Measurements from ENCODE around the gene OVCA2. TPM values are rescaled to one million over a fixed set of nuclear protein-coding genes. Genes with fewer than 3 reads are reported as not detected.

The OVCA2 gene
- total RNA-seq, 2 donors from 2014 or later: 35.5 to 49.8 TPM

DNA sequence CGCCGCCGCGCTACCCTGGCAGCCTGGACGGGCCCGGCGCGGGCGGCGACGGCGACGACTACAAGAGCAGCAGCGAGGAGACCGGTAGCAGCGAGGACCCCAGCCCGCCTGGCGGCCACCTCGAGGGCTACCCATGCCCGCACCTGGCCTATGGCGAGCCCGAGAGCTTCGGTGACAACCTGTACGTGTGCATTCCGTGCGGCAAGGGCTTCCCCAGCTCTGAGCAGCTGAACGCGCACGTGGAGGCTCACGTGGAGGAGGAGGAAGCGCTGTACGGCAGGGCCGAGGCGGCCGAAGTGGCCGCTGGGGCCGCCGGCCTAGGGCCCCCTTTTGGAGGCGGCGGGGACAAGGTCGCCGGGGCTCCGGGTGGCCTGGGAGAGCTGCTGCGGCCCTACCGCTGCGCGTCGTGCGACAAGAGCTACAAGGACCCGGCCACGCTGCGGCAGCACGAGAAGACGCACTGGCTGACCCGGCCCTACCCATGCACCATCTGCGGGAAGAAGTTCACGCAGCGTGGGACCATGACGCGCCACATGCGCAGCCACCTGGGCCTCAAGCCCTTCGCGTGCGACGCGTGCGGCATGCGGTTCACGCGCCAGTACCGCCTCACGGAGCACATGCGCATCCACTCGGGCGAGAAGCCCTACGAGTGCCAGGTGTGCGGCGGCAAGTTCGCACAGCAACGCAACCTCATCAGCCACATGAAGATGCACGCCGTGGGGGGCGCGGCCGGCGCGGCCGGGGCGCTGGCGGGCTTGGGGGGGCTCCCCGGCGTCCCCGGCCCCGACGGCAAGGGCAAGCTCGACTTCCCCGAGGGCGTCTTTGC lies 16.2 kb downstream of the OVCA2 start:
- Mint-ChIP-seq H3K9me3 (no peaks in the 10 kb centered on the region), H3K4me1 (ENCODE audit: low read depth in 2 of 2) (peaks cover 30 to 31% of the 10 kb centered on the region in 2 donors)
- no peak for DNase-seq (ENCODE audit: low spot score)

DNA sequence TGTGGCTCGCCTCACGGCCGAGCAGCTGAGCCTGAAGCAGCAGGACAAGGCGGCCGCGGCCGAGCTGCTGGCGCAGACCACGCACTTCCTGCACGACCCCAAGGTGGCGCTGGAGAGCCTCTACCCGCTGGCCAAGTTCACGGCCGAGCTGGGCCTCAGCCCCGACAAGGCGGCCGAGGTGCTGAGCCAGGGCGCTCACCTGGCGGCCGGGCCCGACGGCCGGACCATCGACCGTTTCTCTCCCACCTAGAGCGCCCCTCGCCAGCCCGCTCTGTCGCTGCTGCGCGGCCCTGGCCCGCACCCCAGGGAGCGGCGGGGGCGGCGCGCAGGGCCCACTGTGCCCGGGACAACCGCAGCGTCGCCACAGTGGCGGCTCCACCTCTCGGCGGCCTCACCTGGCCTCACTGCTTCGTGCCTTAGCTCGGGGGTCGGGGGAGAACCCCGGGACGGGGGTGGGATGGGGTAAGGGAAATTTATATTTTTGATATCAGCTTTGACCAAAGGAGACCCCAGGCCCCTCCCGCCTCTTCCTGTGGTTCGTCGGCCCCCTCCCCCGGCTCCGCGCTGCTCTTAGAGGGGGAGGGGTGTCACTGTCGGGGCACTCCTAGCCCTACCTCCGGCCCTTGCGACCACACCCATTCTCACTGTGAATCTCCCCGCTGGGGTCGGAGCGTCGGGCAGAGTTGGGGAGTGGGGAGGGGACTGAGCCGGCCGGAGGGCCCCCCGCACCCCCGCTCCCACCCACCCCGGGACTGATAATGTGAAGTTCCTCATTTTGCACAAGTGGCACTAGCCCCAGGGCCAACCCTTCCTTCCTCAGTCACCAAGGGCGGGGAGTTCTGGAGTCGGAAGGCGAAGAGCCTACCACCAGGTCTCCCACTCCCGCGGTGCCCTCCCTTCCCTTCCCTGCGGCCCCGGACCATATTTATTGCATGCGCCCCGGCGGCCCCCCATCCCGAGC lies 17.0 kb downstream of the OVCA2 start:
- Mint-ChIP-seq H3K4me1 (ENCODE audit: low read depth in 2 of 2) (peaks cover 27 to 34% of the 10 kb centered on the region in 2 donors), H3K4me3 (peak overlapping the region; percentile 63), H3K27me3 (no peaks in the 10 kb centered on the region), H3K36me3 (peaks cover 4% of the 10 kb centered on the region), H3K9me3 (no peaks in the 10 kb centered on the region), H3K27ac (peak overlapping the region; percentile 37 to 62)
- ATAC-seq: peak; percentile 26 to 52
- peak; percentile 79 for DNase-seq (ENCODE audit: low spot score)

More for the DNA sequence above, 16.2 kb downstream of the OVCA2 start:
- no peak for ATAC-seq
- Mint-ChIP-seq H3K27me3 (no peaks in the 10 kb centered on the region), H3K4me3 (peak overlapping the region; percentile 15), H3K27ac (no peak overlapping the region), H3K36me3 (peaks cover 4% of the 10 kb centered on the region)

DNA sequence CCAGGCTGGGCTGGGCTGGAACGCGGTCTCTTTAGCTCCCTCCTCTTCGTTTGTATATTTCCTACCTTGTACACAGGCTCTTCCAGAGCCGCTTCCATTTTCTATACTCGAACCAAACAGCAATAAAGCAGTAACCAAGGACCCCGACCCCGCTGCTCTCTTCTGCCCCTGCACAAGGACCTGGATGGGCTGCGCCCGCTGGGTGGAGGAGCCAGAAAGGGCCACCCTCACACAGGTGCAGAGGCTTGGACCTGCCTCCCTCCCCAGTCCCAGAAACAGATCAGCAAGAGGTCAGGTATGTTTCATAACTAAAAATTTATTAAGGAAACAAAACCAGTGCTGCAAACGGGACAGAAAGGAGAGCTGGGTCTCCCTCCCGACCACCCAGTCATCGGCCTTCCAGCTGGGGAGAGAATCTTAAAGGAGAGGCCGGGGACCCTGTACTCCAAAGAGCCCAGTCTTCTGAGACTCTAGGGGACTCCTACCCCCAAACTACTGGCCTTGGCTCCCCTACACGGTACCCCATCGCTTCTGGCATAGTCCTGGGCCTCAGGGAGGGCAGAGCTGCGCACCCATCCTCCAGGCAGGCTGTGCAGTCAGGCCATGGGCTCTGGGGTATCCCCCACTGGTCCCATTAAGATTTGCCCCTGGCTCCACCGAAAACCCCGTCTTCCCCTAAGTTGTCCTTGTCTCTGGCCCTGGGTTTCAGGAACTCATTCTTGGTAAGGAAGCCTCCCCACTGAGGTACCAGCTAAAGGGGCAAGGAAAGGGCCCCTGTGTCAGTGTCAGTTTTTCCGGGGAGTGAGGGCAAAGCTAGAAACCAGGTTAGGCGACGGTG lies 17.9 kb downstream of the OVCA2 start:
- peak overlapping the region; percentile 59 to 62 for H3K27ac Mint-ChIP-seq
- no peaks in the 10 kb centered on the region for H3K9me3 Mint-ChIP-seq
- no peak for ATAC-seq
- H3K27me3 Mint-ChIP-seq: no peaks in the 10 kb centered on the region
- peaks cover 4% of the 10 kb centered on the region for H3K36me3 Mint-ChIP-seq
- DNase-seq (ENCODE audit: low spot score): no peak
- H3K4me1 Mint-ChIP-seq (ENCODE audit: low read depth in 2 of 2): peaks cover 31 to 39% of the 10 kb centered on the region in 2 donors
- peak overlapping the region; percentile 63 for H3K4me3 Mint-ChIP-seq

DNA sequence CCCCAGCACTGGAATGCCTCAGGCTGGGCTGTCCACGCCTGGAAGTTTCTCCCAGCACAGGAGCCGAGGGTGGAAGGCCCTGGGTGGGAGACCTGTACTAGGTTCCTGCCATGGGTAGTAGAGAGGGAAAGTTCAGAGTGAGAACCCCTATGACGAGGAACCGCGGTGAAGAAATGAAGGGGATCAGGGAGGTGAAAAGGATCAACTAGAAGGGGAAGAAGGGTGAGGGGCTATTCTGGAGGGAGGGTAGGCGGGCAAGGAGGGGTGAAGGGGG lies 18.5 kb downstream of the OVCA2 start:
- Mint-ChIP-seq H3K4me3 (no peak overlapping the region), H3K4me1 (ENCODE audit: low read depth in 2 of 2) (peaks cover 33 to 42% of the 10 kb centered on the region in 2 donors), H3K27me3 (no peaks in the 10 kb centered on the region), H3K27ac (peak overlapping the region in 1 of 2 donors; percentile 59), H3K9me3 (no peaks in the 10 kb centered on the region), H3K36me3 (peaks cover 4% of the 10 kb centered on the region)
- DNase-seq (ENCODE audit: low spot score) (no peak), ATAC-seq (no peak)

DNA sequence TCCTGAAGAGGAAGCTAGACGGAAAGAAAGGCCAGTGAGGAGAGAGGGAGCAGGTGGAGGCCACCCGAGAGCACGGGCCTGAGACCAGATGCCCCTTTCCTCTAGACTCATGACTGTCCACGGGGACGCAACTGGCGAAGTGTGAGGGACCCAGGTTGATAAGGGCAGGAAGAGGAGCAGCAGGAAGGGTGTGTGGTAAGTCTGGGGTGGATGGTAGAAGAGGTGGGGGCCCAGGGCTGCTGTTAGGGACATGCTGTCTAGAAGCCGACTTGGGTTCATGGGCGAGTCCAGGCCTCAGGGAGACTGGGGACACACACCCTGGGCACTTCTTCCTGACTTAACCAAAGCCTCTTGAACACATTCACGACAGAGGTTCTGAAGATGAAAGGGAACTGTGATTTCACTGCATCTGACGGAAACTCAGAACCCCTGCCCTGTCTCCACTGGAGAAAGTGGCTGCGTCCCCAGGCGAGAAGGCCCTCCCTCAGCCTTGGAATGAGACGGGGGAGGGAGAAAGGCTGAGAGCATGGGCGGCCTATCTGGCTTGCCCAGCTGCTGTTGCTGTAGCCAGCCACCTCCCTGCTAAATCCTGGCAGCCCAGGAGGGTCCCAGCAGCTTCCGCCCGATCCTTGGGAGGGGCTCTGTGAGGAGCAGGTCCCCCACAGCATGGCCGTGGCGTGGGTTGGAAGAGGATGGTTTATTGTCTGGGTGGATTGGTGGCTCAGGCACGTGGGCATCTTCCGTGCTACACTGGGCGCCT lies 19.0 kb downstream of the OVCA2 start:
- ATAC-seq (no peak), DNase-seq (ENCODE audit: low spot score) (no peak)
- peaks cover 33 to 42% of the 10 kb centered on the region in 2 donors for H3K4me1 Mint-ChIP-seq (ENCODE audit: low read depth in 2 of 2)
- H3K9me3 Mint-ChIP-seq: no peaks in the 10 kb centered on the region
- H3K36me3 Mint-ChIP-seq: peaks cover 4% of the 10 kb centered on the region
- no peak overlapping the region for H3K4me3 Mint-ChIP-seq
- H3K27ac Mint-ChIP-seq: peak overlapping the region; percentile 50 to 59
- H3K27me3 Mint-ChIP-seq: no peaks in the 10 kb centered on the region

DNA sequence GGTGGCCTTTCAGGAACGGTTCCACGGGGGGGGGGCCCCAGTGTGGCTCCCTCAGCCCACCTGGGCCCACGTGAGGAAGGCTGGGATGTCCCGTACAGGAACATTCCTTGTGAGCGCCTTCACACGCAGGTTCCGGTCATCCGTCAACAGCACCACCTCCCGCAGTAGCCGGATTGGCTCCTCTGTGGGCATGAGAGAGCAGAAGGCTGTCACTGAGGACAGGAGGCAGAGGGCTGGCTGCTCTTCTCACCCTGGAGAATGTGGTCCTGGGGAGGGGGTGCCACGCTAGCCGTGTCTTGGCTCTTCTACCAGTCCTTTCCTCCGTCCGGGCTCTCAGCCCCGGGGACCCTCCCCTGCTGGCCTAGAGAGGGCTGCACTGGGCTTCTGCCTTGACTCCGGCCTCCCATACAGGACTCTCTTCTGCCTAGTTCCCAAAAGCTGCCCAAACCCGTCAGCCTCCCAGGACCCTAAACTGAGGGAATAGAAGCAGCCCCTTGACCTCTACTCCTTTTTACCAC lies 19.7 kb downstream of the OVCA2 start:
- Mint-ChIP-seq H3K9me3 (no peaks in the 10 kb centered on the region), H3K27ac (peak overlapping the region in 1 of 2 donors; percentile 50), H3K27me3 (no peaks in the 10 kb centered on the region), H3K36me3 (peaks cover 4% of the 10 kb centered on the region), H3K4me1 (ENCODE audit: low read depth in 2 of 2) (peaks cover 36 to 42% of the 10 kb centered on the region in 2 donors), H3K4me3 (no peak overlapping the region)
- DNase-seq (ENCODE audit: low spot score) (no peak), ATAC-seq (no peak)

DNA sequence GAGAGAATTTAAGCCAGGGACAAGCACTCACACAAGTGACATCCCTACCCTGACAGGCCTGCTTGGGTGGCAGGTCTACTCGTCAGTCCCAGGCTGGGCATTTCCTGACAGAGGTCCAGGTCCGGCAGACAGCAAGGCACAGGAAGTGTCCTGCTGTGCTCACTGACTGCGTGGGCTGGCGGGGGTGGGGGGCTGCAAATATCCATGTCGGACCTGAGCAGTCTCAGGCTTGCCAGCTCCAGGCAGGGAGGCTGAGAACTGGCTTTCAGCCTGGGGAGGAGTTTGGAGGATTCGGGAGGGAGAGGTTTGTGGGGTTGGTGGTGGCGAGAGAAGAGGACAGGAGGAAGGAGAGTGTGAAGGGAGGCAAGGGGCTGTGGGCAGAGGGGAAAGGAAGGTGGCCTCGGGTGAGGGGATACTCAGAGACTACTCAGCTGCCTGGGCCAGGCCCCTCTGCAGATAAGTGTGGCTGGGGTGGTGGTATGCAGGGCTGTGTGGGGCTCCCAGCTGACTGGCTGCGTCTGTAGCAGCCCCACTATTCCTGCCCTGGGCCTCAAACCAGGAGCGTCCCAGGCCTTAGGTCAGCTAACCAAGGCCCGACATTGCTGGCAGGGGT lies 20.9 kb downstream of the OVCA2 start:
- Mint-ChIP-seq H3K4me3 (no peak overlapping the region), H3K27ac (peak overlapping the region; percentile 50 to 75), H3K36me3 (peaks cover 4% of the 10 kb centered on the region), H3K9me3 (no peaks in the 10 kb centered on the region), H3K4me1 (ENCODE audit: low read depth in 2 of 2) (peaks cover 36 to 49% of the 10 kb centered on the region in 2 donors), H3K27me3 (no peaks in the 10 kb centered on the region)
- DNase-seq (ENCODE audit: low spot score) (no peak), ATAC-seq (no peak)

DNA sequence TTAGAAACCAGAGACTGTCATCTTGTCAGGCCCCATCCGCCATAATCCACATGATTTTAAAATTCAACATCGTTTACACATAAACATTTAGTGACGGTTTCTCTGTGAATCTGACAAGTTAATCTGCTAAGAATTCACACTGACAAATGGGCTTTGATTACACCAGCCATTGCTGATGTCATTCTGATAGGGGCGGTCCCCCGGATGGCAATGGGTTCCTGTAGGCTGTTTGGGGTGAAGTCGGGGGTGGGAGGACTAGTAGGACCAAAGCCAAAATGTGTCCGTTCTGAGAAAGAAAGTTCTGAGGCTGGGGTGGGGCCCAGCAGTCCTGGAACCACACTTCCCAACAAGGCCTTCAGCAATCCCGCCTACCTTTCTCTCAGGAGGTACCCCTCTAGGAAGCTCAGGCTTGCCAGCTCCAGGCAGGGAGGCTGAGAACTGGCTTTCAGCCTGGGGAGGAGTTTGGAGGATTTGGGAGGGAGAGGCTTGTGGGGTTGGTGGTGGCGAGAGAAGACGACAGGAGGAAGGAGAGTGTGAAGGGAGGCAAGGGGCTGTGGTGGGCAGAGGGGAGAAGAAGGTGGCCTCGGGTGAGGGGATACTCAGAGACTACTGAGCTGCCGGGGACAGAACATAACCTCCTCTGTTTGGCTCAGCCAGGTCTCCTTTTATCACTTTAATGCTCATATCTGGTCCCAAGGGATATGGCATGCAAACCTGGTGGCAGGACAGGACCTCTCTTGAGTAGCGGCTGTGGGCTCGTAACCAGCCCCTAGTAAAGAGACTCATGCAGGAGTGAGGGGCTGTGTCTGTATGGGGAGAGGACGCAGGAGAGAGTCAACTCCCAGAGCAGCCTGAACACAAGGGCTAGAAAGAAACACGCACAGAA lies 21.7 kb downstream of the OVCA2 start:
- Mint-ChIP-seq H3K4me1 (ENCODE audit: low read depth in 2 of 2) (peaks cover 36 to 55% of the 10 kb centered on the region in 2 donors), H3K9me3 (no peaks in the 10 kb centered on the region), H3K4me3 (peak overlapping the region; percentile 3), H3K27me3 (no peaks in the 10 kb centered on the region), H3K27ac (peak overlapping the region in 1 of 2 donors; percentile 75), H3K36me3 (peaks cover 4% of the 10 kb centered on the region)
- DNase-seq (ENCODE audit: low spot score) (no peak), ATAC-seq (no peak)

DNA sequence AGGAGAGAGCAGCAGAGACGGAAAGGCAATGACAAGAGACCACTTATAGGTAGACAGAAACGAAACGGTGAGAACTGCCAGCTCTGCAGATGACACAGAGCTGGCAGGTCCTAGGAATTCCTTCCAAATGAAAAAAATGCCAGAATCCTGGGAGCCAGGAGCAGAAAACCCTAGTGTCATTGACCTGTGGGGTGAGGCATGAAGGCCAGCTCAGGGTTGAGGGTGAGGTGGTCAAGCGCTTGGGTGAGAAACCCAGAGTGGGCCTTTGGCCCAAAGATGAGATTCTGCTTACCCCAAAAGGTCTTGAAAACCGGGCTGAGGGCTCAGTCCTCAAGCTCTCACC lies 22.3 kb downstream of the OVCA2 start:
- DNase-seq (ENCODE audit: low spot score) (no peak), ATAC-seq (no peak)
- no peaks in the 10 kb centered on the region for H3K27me3 Mint-ChIP-seq
- no peaks in the 10 kb centered on the region for H3K9me3 Mint-ChIP-seq
- H3K36me3 Mint-ChIP-seq: peaks cover 4% of the 10 kb centered on the region
- H3K4me1 Mint-ChIP-seq (ENCODE audit: low read depth in 2 of 2): peaks cover 42 to 61% of the 10 kb centered on the region in 2 donors
- peak overlapping the region in 1 of 2 donors; percentile 75 for H3K27ac Mint-ChIP-seq
- peak overlapping the region; percentile 3 for H3K4me3 Mint-ChIP-seq

DNA sequence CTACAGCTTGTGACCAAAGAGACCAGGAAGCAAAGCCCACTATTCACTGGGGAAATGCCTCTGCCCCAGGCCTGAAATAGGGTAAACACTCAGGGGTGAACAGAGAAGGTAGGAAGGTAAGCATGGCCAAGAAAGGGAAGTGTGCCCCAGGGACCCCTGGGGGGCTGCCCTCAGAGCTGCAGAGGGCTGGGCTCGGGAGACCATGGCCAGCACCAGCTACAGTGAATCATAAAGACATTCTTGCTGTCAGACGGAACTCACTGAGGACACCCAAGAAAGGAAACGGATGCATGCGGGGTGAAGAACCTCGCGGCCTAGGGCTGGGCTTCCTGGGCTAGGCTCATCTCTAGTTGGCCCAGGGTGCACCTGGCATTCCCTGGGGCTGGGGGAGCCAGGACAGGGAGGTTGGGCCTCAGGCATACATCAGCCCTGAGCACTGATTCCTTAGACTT lies 22.7 kb downstream of the OVCA2 start:
- Mint-ChIP-seq H3K36me3 (peaks cover 4% of the 10 kb centered on the region), H3K4me1 (ENCODE audit: low read depth in 2 of 2) (peaks cover 40 to 63% of the 10 kb centered on the region in 2 donors), H3K4me3 (peak overlapping the region; percentile 12), H3K9me3 (no peaks in the 10 kb centered on the region), H3K27ac (peak overlapping the region; percentile 45 to 75), H3K27me3 (no peaks in the 10 kb centered on the region)
- ATAC-seq (peak; percentile 1 to 32), DNase-seq (ENCODE audit: low spot score) (no peak)

DNA sequence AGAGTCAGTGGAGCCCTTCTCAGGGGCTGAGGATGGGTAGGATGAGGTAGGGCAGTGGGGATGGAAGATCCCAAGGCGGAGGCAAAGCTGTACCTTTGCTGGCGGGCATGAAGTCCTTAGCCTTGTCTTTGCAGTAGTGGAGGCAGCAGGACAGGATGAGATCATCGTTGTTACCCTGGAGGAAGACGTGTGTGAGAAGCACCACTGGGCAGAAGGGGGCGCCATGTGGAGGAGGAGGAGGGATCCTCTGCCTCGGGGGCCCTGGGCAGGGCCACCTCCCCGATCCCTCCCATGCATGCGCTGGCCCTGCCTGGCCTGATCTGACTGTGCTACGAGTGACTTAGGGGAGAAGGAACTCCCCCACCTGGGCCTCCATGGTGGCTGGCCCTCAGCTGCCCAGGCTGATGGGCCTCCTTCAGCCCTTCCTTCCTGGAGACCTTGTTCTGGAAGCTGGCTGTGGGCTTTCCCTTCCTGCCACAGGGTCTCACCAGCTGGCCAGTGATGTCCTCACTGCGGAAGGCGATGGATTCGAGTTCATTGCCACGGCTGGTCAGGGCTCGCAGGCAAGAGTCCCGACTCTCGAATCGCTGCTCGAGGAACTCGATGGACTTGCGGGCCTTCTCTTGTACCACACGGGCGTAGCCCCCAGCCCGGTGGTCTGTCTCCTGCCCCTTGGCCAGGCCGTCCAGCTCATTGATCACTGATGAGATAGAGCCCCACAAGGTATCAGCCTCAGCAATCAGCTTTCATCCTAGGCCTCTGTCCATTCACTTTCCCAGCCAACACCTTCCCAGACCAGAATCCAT lies 23.4 kb downstream of the OVCA2 start:
- H3K27me3 Mint-ChIP-seq: no peaks in the 10 kb centered on the region
- peak; percentile 65 for ATAC-seq
- H3K4me1 Mint-ChIP-seq (ENCODE audit: low read depth in 2 of 2): peaks cover 44 to 66% of the 10 kb centered on the region in 2 donors
- DNase-seq (ENCODE audit: low spot score): no peak
- H3K27ac Mint-ChIP-seq: peak overlapping the region; percentile 45 to 75
- peak overlapping the region; percentile 12 for H3K4me3 Mint-ChIP-seq
- peaks cover 4% of the 10 kb centered on the region for H3K36me3 Mint-ChIP-seq
- H3K9me3 Mint-ChIP-seq: no peaks in the 10 kb centered on the region

Data from natural killer cell treated with Interleukin-12 subunit alpha and Interleukin-12 subunit beta and Interleukin-15 and Interleukin-18, amount 100 ng/mL, for 72 hours (primary cell).